Thoracic aorta (tissue), 2 donors: ENCODE results near the gene C20orf144. TPM values are rescaled to one million over a fixed set of nuclear protein-coding genes. Genes with fewer than 3 reads are reported as not detected.
"Not testable (repeated sequence)": the region's sequence is repeated elsewhere in the genome, so short reads cannot be mapped to it uniquely, and the experiment has no call there.

Source experiments
- ATAC-seq: fragments of 150-250 bp; one replicate; pipeline ENCODE4 v1.8.0; 2017; ENCODE audit warnings: low read depth; ENCODE audit not compliant: insufficient number of reproducible peaks, low FRiP score
- DNase-seq: peaks from one replicate; pipeline ENCODE4 v3.0.0-alpha.2; 2020; ENCODE audit warnings: low spot score
- H3K27ac ChIP-seq, 2 donors: fragments of 200-600 bp; sonication (generic); 1 replicate in 1 of 2; 2 replicates in 1 of 2; pipeline ENCODE4 v1.5.1; 2016; ENCODE audit warnings: mild to moderate bottlenecking in 2 of 2, moderate library complexity in 2 of 2
- H3K27me3 ChIP-seq: fragments of 200-600 bp; sonication (generic); replicated peaks from 2 replicates; pipeline ENCODE4 v1.6.0; 2016; ENCODE audit warnings: mild to moderate bottlenecking; ENCODE audit not compliant: insufficient read depth
- H3K36me3 ChIP-seq: fragments of 200-600 bp; sonication (generic); one replicate; pipeline ENCODE4 v1.5.1; 2016
- H3K4me1 ChIP-seq, 2 donors: fragments of 200-600 bp; sonication (generic); 1 replicate in 1 of 2; 2 replicates in 1 of 2; pipeline versions ENCODE4 v1.5.1 to v1.6.0; 2016; ENCODE audit warnings: low read depth in 2 of 2, mild to moderate bottlenecking in 1 of 2; ENCODE audit not compliant: control insufficient read depth in 1 of 2
- H3K4me3 ChIP-seq: fragments of 200-600 bp; sonication (generic); 2 replicates; pipeline ENCODE4 v1.5.1; 2016; ENCODE audit warnings: mild to moderate bottlenecking
- H3K9me3 ChIP-seq: fragments of 200-600 bp; sonication (generic); 2 replicates; pipeline ENCODE4 v1.5.1; 2016
- CTCF ChIP-seq: fragments of 200-600 bp; sonication (generic); IDR thresholded peaks from one replicate; pipeline ENCODE4 v1.5.1; 2019; ENCODE audit warnings: antibody characterized with exemption
- total RNA-seq, 2 donors: library from RNA; depleted of rRNA; stranded (reverse); fragments of >200 nt; gene quantifications; one replicate each; pipeline versions ENCODE4 v1.1.0 to v1.2.3, GENCODE V29; 2016

Gene C20orf144
- total RNA-seq, 2 donors from 2014 or later, result not detected

DNA sequence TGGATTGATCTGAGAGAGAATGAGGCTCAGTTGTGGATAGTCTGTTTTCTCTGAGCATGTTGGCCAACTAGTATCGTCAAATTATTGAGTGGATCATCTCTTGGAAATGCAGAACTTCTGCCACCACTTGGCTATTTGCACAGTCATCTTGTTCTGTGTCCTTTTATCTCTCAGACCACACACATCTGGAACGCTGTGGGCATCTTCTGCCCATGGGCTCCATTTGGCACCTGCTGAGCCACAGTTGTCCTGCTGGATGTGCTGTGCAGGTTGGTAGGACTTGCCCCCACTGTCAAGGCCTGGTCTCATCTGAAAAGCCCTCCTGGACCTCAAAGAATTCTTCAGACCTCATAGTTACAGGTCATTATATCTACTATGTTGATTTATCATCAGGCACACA is 16.7 kb upstream of the C20orf144 start:
- peaks cover 15 to 31% of the 10 kb centered on the region in 2 donors for H3K4me1 ChIP-seq
- peaks cover 35% of the 10 kb centered on the region for H3K36me3 ChIP-seq
- H3K27me3 ChIP-seq, result no peaks in the 10 kb centered on the region
- DNase-seq, result no peak
- TF ChIP-seq CTCF, result no peak
- H3K27ac ChIP-seq, result no peak overlapping the region
- no peak overlapping the region for H3K4me3 ChIP-seq
- ATAC-seq, result no peak
- no peaks in the 10 kb centered on the region for H3K9me3 ChIP-seq

DNA sequence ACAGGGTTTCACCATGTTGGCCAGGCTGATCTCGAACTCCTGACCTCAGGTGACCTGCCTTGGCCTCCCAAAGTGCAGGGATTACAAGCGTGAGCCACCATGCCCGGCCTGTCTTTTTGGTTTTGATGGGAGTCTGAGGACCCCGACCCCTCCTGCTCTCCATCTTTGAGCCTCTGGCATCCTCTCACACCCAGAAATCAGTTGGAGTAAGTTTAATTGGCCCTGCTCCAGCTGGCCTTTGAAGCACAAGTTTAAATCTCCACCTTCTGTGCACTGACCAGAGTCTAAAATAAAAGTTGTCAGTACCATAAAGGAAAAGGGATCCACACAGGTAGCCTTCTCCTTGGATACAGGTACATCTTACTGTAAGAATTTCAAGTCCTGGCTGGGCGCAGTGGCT is 15.9 kb upstream of the C20orf144 start:
- Histone ChIP-seq H3K27me3 (no peaks in the 10 kb centered on the region), H3K9me3 (no peaks in the 10 kb centered on the region), H3K4me3 (no peak overlapping the region), H3K4me1 (peaks cover 15 to 31% of the 10 kb centered on the region in 2 donors), H3K36me3 (peaks cover 28% of the 10 kb centered on the region), H3K27ac (no peak overlapping the region)
- DNase-seq (no peak), ATAC-seq (no peak)
- TF ChIP-seq CTCF, result no peak

DNA sequence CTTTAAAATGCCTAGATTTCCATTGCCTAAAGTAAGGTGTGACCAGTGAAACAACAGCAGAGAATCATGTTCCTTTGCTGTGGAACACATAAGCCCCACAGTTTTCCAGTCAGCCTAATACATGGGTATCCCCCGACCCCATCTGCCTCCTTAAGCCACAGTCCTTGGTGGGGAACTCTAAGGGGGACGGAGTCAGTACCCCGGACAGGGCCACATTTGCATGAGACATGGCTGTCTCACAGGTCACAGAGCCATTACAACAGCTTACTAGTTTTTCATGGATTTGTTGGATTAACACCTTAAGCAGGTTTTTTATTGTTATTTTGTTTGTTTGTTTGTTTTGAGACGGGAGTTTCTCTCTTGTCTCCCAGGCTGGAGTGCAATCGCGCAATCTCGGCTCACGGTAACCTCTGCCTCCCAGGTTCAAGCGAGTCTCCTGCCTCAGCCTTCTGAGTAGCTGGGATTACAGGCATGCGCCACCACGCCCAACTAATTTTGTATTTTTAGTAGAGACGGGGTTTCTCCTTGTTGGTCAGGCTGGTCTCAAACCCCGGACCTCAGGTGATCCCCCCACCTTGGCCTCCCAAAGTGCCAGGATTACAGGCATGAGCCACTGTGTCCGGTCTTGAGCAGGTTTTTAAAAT is 15.0 kb upstream of the C20orf144 start:
- H3K4me3 ChIP-seq, result peak overlapping the region; percentile 62
- ATAC-seq, DNase-seq, H3K27me3 ChIP-seq, H3K9me3 ChIP-seq: not testable (repeated sequence)
- peaks cover 25% of the 10 kb centered on the region for H3K36me3 ChIP-seq
- peaks cover 15 to 31% of the 10 kb centered on the region in 2 donors for H3K4me1 ChIP-seq
- H3K27ac ChIP-seq, result peak overlapping the region; percentile 45 to 48

DNA sequence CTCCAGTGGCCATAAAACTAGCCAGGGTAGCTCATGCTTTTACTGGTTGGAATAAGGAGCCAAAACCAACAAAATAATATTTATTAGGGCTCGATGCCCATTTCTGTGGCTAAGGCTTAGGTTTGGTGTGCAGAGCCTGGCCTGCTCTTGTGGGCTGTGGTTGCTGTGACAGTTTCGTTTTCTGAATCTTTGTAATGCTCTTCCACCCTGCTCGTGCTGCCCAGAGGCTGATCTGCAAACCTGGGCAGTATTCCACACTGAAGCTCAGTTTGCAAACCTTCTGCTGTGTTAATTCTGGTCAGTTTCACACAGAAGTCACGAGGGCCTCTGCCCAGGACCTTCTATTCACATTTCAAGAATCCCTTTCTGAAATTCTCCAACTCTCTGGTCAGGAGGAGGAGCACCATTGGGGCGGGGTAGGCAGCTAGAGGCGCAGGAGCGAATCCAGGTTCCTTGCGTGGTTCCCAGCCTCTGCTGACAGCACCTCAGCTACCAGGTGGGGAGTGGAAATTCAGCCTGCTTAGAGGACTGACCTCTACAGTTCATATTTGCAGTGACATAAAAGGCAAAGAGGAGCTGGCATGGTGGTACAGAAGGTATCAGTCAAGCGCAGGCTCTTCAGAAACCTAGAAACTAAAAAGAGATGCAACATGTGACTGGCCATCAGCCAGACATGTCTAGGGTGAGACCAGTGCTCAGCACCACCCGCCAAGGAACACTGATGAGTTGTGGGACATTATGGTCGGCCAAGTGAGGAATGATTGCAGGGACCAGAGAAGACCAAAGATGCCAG is 14.3 kb upstream of the C20orf144 start:
- ATAC-seq (peak; percentile 64), DNase-seq (no peak)
- Histone ChIP-seq H3K4me1 (peaks cover 15 to 31% of the 10 kb centered on the region in 2 donors), H3K27ac (peak overlapping the region; percentile 45 to 48), H3K4me3 (peak overlapping the region; percentile 62), H3K9me3 (no peaks in the 10 kb centered on the region), H3K36me3 (peaks cover 24% of the 10 kb centered on the region), H3K27me3 (no peaks in the 10 kb centered on the region)
- TF ChIP-seq CTCF, result no peak

DNA sequence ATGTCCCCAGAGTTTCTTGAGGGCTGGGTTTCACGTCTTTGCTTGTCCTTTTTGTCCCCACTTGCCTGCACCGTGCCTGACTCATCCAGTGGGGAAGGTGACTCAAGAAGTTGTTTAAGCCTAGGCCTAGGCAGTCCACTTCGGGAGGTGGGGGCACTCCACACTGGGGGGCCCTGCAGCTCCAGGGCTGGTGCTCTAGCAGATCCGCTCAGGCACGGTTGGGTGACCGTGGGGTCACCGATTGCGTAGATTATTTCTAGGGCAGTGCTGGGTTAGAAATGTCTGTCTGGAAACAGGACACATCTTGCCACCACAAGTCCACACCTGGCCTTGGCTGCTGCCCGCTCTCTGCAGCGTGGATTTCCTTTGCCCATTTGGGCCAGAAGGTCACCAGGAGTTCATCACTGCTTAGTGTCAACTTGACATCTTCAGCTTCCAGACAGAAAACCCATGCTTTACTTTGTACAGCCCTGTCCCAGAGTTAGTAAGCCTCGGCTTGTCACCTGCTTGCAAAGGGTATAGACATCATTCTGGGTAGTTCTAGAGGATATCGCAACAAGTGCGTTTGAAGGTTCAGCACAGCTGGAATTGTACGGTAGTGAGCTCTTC is 13.6 kb upstream of the C20orf144 start:
- Histone ChIP-seq H3K36me3 (peaks cover 19% of the 10 kb centered on the region), H3K27ac (peak overlapping the region in 1 of 2 donors; percentile 48)
- ATAC-seq, result no peak

More for the DNA sequence above, 13.6 kb upstream of the C20orf144 start:
- Histone ChIP-seq H3K4me1 (peaks cover 15 to 34% of the 10 kb centered on the region in 2 donors), H3K9me3 (no peaks in the 10 kb centered on the region), H3K4me3 (no peak overlapping the region), H3K27me3 (no peaks in the 10 kb centered on the region)
- TF ChIP-seq CTCF, result no peak
- no peak for DNase-seq
